Activated gamma-delta T cell (primary cell): Measurements from ENCODE around the gene GLI1.
"Not testable (repeated sequence)": the region's sequence is repeated elsewhere in the genome, so short reads cannot be mapped to it uniquely, and the experiment has no call there.

Experiments used
- DNase-seq: peaks from one replicate; lab custom pipeline; 2025; lab: John Stamatoyannopoulos, UW
- total RNA-seq, 2 donors: gene quantifications; one replicate each; lab custom pipeline; 2026; lab: John Stamatoyannopoulos, UW

The GLI1 gene
- total RNA-seq: 0.52 to 1.3 reads per million in 2 donors

- no peak for DNase-seq
These were observed at the start of gene GLI1 for GRCh38 chr12:57459750-57460467. Gene GLI1, plus strand, starts transcription at chr12:57459785. Its CDS starts 3,907 bp downstream, at chr12:57463692.

DNA sequence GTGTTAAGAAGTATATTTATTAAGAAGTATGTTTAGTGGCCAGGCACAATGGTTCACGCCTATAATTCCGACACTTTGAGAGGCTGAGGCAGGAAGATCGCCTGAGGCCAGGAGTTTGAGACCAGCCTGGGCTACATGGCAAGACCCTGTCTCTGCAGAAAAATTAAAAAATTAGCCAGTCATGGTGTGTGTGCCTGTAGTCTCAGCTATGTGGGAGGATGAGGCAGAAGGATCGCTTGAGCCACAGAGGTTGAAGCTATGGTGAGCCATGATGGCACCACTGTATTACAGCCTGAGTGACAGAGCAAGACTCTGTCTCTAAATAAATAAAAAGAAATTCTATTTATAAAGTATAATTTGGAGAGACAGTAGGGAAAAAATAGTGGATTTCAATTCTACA is 49.1 kb upstream of the GLI1 start:
- DNase-seq: no peak

- not testable (repeated sequence) for DNase-seq
These were observed 45.4 kb upstream of the GLI1 start for GRCh38 chr12:57414160-57414559.

GRCh38 chr12:57415088-57415487 is 44.5 kb upstream of the GLI1 start:
- DNase-seq: no peak

- no peak for DNase-seq
These were observed 43.3 kb upstream of the GLI1 start for GRCh38 chr12:57416039-57416996.

- DNase-seq: no peak
These were observed 41.3 kb upstream of the GLI1 start for GRCh38 chr12:57418255-57418654.

- no peak for DNase-seq
These were observed 40.1 kb upstream of the GLI1 start for GRCh38 chr12:57419495-57419894.

- DNase-seq: no peak
These were observed 39.1 kb upstream of the GLI1 start for GRCh38 chr12:57420482-57420881.

- not testable (repeated sequence) for DNase-seq
These were observed 32.6 kb upstream of the GLI1 start for GRCh38 chr12:57426948-57427347.

DNA sequence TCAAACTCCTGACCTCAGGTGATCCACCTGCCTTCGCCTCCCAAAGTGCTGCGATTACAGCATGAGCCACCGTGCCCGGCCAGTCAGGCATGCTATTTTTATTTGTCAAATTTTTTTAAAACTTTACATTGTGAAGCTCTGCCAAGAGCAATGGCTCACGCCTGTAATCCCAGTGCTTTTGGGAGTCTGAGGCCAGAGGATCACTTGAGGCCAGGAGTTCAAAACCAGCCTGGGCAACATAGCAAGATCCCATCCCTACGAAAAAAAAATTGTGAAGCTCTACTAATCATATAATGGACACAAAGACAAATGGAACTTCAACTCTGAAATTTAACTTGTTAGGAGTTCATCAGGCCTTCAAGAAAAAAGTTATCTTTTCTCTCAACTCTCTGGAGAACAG is 30.6 kb upstream of the GLI1 start:
- DNase-seq: no peak

GRCh38 chr12:57429473-57430111 is 30.0 kb upstream of the GLI1 start:
- no peak for DNase-seq

DNA sequence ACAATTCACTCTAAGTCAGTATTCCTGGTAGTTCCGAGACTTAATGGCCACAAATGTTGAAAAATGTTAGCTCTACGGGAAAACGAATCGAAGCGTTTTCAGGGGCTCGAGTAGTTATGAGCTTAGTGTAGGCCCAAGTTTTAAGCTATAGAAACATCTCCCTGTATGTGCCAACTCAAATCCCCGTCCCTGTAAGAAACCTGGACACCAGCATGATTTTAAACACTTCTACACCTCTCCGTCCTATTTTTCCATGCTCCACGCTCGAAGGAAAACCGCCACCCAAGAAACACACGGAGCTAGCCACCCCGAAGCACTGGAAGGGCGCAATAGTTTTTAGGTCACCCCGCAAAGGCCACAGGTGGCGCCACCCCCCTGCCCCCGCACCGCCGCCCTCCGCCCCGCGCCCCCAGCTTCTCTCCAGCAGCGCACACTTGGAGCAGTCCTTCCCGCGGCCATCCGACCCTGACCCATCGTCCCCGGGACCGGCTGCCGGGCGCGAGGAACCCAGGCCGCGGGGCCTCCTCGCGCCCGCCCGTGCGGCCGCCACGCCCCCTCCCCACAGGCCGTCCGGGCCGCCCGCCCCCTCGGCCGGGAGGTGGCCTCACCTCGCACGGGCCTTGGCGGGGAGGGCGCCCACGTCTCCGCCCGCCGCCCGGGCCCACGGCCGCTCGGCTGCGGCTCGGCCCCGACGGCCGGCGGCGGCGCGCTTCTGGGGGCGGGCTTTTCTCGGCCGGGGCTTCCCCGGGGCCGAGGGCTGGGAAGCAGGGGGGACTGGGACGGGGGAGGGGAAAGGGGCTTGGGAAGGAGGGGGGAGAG is 29.3 kb upstream of the GLI1 start:
- peak; percentile 65 for DNase-seq

DNA sequence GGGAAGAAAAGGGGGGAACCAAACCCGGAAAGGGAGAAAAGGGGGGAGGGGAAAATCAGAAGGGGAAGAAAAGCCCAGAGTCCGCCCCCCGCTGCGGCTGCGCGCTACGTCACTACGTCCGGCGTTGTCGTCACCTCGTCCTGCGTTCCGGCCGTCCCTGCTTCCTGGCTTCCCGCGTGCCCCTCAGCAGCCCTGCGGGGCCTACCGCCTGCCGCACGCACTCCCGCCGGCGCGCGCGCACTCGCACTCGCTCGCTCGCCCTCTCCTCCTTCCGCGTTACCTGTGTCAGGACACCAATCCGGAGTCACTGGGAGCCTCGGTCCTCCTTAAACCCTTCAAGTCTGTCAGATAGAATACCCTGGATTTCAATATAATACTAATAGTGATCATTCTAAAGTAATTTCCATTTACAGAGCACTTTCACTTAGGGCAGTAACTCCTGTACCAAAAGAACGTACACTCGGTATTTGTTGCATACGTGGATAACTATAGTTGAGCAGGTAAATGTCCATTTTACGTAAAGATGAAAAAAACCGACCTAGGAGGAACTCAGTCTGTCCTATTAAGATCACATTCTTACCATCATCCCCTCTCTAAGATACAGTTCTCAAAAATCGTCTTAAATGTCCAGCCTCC is 28.5 kb upstream of the GLI1 start, which contains the start of gene R3HDM2:
Gene R3HDM2 (minus strand): TSS at position 113 of the 636 bp plus-strand sequence. CDS start 120,615 bp downstream, outside the sequence.
- DNase-seq: peak; percentile 94

- no peak for DNase-seq
These were observed 27.9 kb upstream of the GLI1 start for GRCh38 chr12:57431654-57432188.

DNA sequence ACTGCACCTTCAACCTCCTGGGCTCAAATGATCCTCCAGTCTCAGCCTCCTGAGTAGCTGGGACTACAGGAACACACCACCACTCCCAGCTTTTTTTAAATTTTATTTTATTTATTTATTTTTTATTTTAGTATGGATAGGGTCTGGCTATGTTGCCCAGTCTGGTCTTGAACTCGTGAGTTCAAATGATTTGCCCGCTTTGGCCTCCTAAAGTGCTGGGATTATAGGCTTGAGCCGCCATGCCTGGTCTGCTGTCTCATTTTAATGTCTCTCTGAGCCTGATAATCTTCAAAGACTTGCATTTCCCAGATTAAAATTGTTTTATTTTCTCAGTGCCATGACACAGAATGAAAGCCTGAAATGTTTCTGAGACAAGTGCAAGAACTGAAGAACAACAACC is 26.2 kb upstream of the GLI1 start:
- DNase-seq: no peak

- no peak for DNase-seq
These were observed 24.9 kb upstream of the GLI1 start, which contains the start of gene INHBC for GRCh38 chr12:57434517-57435223. Gene INHBC, plus strand, starts transcription at chr12:57434784. Its CDS starts 103 bp downstream, at chr12:57434887.

- DNase-seq: no peak
These were observed 24.3 kb upstream of the GLI1 start for GRCh38 chr12:57435293-57435692.

GRCh38 chr12:57438400-57438799 is 21.2 kb upstream of the GLI1 start:
- DNase-seq: no peak

- DNase-seq: no peak
These were observed 19.8 kb upstream of the GLI1 start for GRCh38 chr12:57439762-57440266.

GRCh38 chr12:57441393-57441792 is 18.2 kb upstream of the GLI1 start:
- DNase-seq: not testable (repeated sequence)
